GM21619 (cell line): Measurements from ENCODE around the gene CCHCR1.

Source experiments
- ATAC-seq: cut with Tn5 transposase; IDR thresholded peaks from one replicate; pipeline ENCODE4 v1.9.1; 2021; ENCODE audit not compliant: unreplicated experiment

The CCHCR1 gene

GRCh38 chr6:31132806-31133205 lies 24.8 kb downstream of the CCHCR1 start:
- ATAC-seq: no peak

- ATAC-seq: no peak
These were observed 26.0 kb downstream of the CCHCR1 start for GRCh38 chr6:31131595-31131994.

- ATAC-seq: no peak
These were observed 26.9 kb downstream of the CCHCR1 start for GRCh38 chr6:31130751-31131150.

- no peak for ATAC-seq
These were observed 28.5 kb downstream of the CCHCR1 start for GRCh38 chr6:31129130-31129529.

- no peak for ATAC-seq
These were observed 29.4 kb downstream of the CCHCR1 start for GRCh38 chr6:31128093-31128676.

- ATAC-seq: no peak
These were observed 31.0 kb downstream of the CCHCR1 start for GRCh38 chr6:31126396-31127175.

DNA sequence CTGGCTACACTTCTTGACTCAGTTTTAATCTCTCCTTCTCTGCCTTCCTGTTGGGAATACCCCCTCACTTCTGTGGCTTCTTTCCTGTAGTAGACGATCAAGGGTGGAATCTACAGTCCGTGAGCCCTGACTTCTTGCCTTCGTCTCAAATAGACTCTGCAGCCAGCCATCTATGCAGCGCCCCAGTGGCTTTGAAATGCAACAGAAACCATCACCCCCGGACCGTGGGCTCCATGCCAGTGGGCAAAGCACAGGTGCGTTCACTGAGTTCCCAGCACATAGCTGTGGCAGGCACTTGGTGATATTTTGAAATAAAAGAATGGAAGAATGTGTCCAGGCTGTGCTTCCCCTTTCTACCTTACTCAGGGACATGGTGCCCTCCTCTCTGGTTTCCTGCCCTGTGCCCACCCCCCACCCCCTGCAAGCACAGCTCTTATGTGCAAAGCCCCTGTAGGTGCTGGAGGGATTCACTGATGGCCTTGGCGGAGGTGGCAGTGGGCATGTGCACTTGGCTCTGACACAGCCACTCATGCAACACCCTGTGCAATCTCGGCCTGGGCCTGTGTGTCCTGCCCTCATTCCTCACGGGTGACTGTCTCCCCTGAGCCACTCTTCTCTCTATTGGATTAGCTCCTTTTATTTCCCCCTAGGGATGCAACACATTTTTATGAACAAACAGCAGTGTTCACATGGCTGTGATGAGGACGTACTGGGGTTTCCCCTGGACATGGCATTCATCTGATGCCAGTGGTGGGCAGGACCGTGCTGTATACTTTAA lies 31.8 kb downstream of the CCHCR1 start:
- no peak for ATAC-seq

- no peak for ATAC-seq
These were observed 32.4 kb downstream of the CCHCR1 start for GRCh38 chr6:31125162-31125561.

GRCh38 chr6:31122791-31123706 lies 34.6 kb downstream of the CCHCR1 start:
- no peak for ATAC-seq

DNA sequence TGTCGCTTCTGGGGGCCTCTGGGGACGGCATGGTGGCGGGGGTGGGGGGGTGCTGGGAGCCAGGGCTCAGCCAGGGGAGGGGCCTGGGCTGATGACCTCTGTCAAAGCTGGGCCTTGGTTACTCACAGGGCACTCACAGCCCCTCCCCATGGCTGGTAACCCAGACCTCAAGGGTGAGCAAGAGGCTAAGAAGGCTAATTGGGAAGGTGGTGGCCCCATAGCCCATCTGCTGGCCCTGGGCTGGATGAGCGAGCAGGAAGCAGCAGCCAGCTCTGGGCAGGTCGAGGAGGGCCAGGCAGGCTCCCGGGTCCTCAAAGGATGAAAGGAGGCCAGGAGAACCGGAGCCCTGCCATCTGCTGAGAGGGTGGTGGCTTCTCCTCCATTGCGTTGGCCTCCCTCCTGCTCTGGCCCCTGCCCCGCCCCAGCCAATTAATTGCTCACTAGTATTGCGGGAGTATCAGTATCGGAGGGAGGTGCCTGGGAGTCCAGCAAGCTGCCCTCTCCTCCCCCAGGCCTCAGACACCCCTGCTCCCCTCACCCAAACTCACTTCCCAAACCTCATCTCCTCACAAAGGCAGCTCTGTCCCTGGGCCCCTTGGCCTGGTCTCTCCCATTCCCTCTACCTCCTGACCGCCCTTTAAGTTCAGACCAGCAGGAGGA lies 36.3 kb downstream of the CCHCR1 start:
- ATAC-seq: no peak

- ATAC-seq: no peak
These were observed 37.3 kb downstream of the CCHCR1 start, which contains the start of gene CDSN for GRCh38 chr6:31120151-31120915. TSS of gene CDSN (minus strand) at chr6:31120446. CDS start at chr6:31120419, 27 bp downstream.

- no peak for ATAC-seq
These were observed 39.4 kb downstream of the CCHCR1 start for GRCh38 chr6:31118178-31118577.

GRCh38 chr6:31116661-31117385 lies 40.8 kb downstream of the CCHCR1 start:
- no peak for ATAC-seq

DNA sequence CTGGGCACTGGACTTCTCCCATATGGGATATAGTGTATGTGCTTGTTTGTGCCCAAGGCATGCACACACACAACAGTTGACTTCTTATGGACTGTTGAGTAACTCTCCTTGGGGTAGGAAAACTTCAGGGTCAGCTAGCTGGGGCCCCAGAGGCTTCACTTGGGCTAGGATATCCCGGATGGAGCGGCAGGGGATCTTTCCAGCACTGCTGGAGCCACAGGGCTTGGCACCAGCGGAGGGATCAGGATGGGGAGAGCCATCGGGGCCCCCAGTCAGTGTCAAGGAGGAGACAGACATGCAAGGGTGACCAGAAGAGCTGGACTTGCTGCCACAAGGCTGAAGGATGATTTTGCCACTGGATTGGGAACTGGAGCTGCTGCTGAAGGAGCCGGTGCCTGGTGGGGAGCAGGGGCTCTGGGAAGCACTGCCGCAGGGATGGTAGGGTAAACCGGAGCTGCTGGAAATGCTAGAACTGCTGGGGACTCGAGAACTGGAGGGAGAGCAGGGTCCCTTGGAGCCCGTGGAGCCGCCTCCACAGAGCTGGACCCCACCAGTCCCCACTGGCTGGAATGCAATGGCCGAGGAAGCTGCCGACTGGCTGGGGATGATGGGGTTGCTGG lies 41.6 kb downstream of the CCHCR1 start:
- no peak for ATAC-seq

- ATAC-seq: no peak
These were observed 42.4 kb downstream of the CCHCR1 start for GRCh38 chr6:31114970-31115849.

- ATAC-seq: no peak
These were observed 43.1 kb downstream of the CCHCR1 start, which contains the start of gene PSORS1C1 for GRCh38 chr6:31114541-31114878. TSS of gene PSORS1C1 (plus strand) at chr6:31114800. CDS start at chr6:31129633, 14,833 bp downstream.

GRCh38 chr6:31113861-31114540 lies 43.6 kb downstream of the CCHCR1 start:
- no peak for ATAC-seq
